Choroid plexus epithelial cell (primary cell): ENCODE results near the gene KHDC3L.
"Not testable (repeated sequence)": the region's sequence is repeated elsewhere in the genome, so short reads cannot be mapped to it uniquely, and the experiment has no call there.

Experiments
- DNase-seq: peaks from one replicate; pipeline ENCODE4 v3.0.0-alpha.2; 2010; ENCODE audit warnings: low read depth
- H3K4me3 ChIP-seq: 2 replicates; pipeline ENCODE4 v1.5.1; 2011; ENCODE audit warnings: low read depth, mild to moderate bottlenecking, control low read depth, low read length, moderate library complexity
- TF ChIP-seq, protein P1 (sequence below): conservative IDR thresholded peaks from 2 replicates; pipeline ENCODE4 v1.5.1; 2011; ENCODE audit warnings: low read depth, mild to moderate bottlenecking, control low read depth, inconsistent platforms, low read length, moderate library complexity

KHDC3L gene

DNA sequence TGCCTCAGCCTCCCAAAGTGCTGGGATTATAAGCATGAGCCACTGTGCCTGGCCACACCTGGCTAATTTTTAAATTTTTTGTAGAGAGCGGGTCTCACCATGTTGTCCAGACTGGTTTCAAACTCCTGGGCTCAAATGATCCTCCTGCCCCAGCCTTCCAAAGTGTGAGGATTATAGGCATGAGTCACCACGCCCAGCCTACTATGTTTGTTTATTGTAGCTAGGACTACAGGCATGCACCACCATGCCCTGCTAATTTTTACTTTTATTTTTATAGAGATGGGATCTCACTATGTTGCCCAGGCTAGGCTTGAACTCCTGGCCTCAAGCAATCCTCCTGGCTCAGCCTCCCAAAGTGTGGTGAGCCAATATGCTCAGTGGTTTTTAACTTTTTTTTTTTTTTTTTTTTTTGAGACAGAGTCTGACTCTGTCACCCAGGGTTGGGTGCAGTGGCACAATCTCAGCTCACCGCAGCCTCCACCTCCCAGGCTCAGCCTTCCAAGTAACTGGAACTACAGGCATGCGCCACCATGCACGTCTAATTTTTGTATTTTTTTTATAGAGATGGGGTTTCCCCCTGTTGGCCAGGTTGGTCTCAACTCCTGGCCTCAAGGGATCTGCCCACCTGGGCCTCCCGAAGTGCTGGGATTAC is 20.1 kb downstream of the KHDC3L start:
- peak; percentile 9 for DNase-seq
- TF ChIP-seq, protein P1, sequence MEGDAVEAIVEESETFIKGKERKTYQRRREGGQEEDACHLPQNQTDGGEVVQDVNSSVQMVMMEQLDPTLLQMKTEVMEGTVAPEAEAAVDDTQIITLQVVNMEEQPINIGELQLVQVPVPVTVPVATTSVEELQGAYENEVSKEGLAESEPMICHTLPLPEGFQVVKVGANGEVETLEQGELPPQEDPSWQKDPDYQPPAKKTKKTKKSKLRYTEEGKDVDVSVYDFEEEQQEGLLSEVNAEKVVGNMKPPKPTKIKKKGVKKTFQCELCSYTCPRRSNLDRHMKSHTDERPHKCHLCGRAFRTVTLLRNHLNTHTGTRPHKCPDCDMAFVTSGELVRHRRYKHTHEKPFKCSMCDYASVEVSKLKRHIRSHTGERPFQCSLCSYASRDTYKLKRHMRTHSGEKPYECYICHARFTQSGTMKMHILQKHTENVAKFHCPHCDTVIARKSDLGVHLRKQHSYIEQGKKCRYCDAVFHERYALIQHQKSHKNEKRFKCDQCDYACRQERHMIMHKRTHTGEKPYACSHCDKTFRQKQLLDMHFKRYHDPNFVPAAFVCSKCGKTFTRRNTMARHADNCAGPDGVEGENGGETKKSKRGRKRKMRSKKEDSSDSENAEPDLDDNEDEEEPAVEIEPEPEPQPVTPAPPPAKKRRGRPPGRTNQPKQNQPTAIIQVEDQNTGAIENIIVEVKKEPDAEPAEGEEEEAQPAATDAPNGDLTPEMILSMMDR: no peak
- no peak overlapping the region for H3K4me3 ChIP-seq

- TF ChIP-seq, protein P1: no peak
- peak overlapping the region; percentile 60 for H3K4me3 ChIP-seq
- no peak for DNase-seq
These were observed 26.0 kb downstream of the KHDC3L start for GRCh38 chr6:73388433-73388799.

GRCh38 chr6:73388800-73389512 is 26.5 kb downstream of the KHDC3L start:
- peak; percentile 67 for DNase-seq
- TF ChIP-seq, protein P1: peak; percentile 89
- H3K4me3 ChIP-seq: peak overlapping the region; percentile 60

- no peak for DNase-seq
- TF ChIP-seq, protein P1: no peak
- H3K4me3 ChIP-seq: no peak overlapping the region
These were observed 27.4 kb downstream of the KHDC3L start for GRCh38 chr6:73389854-73390253.

GRCh38 chr6:73391675-73392074 is 29.2 kb downstream of the KHDC3L start:
- TF ChIP-seq, protein P1: no peak
- H3K4me3 ChIP-seq: no peak overlapping the region
- no peak for DNase-seq

DNA sequence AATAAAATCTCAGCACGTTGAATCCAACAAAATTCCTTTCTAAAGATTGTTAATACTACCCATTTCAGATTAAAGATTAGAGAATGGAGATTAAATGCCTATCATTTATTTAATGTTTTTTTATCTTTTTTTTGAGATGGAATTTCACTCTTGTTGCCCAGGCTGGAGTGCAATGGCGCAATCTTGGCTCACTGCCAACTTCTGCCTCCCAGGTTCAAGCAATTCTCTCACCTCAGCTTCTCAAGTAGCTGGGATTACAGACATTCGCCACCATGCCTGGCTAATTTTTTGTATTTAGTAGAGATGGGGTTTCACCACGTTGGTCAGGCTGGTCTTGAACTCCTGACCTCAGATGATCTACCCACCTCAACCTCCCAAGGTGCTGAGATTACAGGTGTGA is 29.7 kb downstream of the KHDC3L start:
- DNase-seq, H3K4me3 ChIP-seq: not testable (repeated sequence)

GRCh38 chr6:73393278-73393677 is 30.8 kb downstream of the KHDC3L start:
- H3K4me3 ChIP-seq: no peak overlapping the region
- TF ChIP-seq, protein P1: no peak
- peak; percentile 11 for DNase-seq
